RCC 7860 (cell line): ENCODE data around the gene CAMK1.

Source experiments
- DNase-seq: peaks from one replicate; pipeline ENCODE4 v3.0.0-alpha.2; 2015; ENCODE audit warnings: low spot score
- FAIRE-seq: peaks from 2 replicates; lab custom pipeline; 2012; peaks lifted over from hg19 to GRCh38; lab: Jason Lieb, UNC

CAMK1 gene

DNA sequence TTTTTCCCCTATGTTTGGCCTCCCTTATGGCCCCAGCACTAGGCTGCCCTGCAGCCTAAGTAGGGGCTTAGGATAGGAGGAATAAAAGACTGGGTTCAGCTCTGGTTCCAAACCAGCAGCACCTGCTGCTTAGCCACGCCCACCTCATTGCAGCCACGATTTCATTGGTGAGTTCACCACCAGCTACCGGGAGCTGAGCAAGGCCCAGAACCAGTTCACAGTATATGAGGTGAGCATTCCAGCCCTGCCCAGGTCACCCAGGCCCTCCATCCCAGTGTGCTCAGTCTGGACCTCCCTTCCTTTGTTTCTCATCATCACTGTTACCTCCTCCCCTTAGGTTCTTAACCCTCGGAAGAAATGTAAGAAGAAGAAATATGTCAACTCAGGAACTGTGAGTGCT lies 54.6 kb downstream of the CAMK1 start:
- DNase-seq, result no peak
- FAIRE-seq, result no peak

DNA sequence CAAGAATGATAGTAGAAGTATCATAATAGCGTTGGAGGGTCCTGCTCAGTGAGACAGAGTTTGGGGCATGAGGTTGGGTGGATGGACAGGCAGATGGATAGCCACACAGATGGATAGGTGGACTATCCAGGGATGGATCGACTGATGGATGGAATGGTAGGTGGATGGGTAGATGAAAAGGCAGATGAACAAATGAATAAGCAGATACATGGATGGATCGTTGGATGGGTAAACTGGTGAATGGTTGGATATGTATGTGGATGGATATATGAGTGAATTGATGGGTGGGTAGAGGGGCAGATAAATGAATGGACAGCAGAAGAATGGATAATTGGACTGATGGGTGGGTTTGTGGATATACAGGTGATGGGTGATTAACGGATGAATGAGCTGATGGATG lies 56.6 kb downstream of the CAMK1 start:
- DNase-seq, result no peak
- no peak for FAIRE-seq

DNA sequence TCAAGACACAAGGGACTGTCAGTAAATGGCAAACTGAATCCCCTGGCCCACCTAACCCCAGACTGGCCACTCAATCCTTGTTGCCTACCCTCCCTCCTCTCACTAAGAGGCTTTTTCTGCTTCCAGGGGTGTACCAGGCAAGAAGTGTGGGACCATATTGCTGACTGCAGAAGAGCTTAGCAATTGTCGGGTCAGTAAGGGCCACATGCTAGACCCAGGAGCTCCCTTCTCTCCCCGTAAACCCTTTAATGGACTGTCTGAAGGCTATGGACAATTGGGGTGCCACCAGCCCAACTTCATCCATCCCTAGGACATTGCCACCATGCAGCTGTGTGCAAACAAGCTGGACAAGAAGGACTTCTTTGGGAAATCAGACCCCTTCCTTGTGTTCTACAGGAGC lies 57.3 kb downstream of the CAMK1 start:
- no peak for DNase-seq
- FAIRE-seq, result no peak

DNA sequence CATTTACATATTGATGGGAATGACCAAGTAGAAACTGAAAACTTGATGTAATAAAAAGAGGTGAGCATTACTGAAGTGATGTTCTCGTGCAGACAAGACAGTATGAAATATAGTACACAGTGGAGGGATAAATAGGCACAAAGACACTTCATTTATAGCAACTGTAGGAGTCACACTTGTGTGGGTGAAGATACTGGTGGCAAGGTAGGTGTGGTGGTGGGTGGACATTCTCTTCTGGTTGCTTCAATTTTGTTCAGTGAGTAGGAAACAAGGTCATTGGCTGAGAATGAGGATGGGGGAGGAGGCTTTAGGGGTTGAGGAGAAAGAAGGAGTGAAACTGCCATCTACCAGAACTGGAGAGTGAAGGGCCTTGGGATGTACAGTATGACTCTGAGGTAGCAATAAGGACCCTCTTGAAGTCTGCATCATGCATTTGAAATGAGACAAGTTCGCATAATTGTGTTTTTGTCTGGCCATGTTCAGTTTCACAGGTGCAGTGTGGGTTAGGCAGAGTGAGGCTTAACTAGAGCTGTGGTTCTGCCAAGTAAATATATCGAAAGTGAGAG lies 59.5 kb downstream of the CAMK1 start:
- no peak for DNase-seq

More for the DNA sequence above, 59.5 kb downstream of the CAMK1 start:
- FAIRE-seq, result no peak
